Measurements from ENCODE around the gene MCU.

DNA sequence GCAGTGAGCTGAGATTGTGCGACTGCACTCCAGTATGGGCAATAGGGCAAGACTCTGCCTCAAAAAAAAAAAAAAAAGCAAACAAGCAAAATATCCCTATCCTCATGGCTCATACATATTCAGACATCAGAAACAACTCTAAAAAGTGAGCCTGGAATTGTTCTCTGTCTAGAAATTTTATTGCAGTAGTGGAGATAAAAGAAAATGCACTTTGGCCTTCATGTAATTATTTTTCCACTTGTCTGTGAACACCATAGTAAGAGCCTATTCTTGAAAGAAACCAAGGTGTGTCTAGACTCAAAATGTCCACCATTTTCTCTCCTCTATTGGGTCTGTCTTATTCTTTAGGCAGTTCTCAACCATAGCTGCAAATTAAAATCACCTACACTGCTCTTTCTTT, 30.5 kb upstream of the MCU start:
- TF ChIP-seq POLR2AphosphoS5 (IDR thresholded peaks at IDR 0.05; ENCODE audit: low read depth, low read length) (no peak), RXRA (IDR thresholded peaks at IDR 0.05; ENCODE audit: borderline replicate concordance, low read depth) (no peak), CTCF (IDR thresholded peaks at IDR 0.05) (no peak), TEAD4 (IDR thresholded peaks at IDR 0.05; ENCODE audit: borderline replicate concordance, insufficient read depth) (no peak), REST (IDR thresholded peaks at IDR 0.05; ENCODE audit: low read depth, low read length) (no peak), SIN3A (IDR thresholded peaks at IDR 0.05; ENCODE audit: borderline replicate concordance, low read depth, low read length) (no peak), ELF1 (IDR thresholded peaks at IDR 0.05) (no peak), EZH2phosphoT487 (IDR thresholded peaks at IDR 0.05; ENCODE audit: borderline replicate concordance, low read depth) (no peak), FOXJ3 (CRISPR knock-in tag; IDR thresholded peaks at IDR 0.05) (no peak), RCOR1 (IDR thresholded peaks at IDR 0.05; ENCODE audit: low read length) (no peak)
- TF ChIP-seq, protein P1, sequence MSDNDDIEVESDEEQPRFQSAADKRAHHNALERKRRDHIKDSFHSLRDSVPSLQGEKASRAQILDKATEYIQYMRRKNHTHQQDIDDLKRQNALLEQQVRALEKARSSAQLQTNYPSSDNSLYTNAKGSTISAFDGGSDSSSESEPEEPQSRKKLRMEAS (IDR thresholded peaks at IDR 0.05; ENCODE audit: low read depth) = no peak

All from SK-N-SH (cell line).